ENCODE data around the gene FAM120A. TPM values are rescaled to one million over a fixed set of nuclear protein-coding genes. Genes with fewer than 3 reads are reported as not detected.

FAM120A gene
- total RNA-seq, 2 donors from 2014 or later = 76.9 to 83.6 TPM

DNA sequence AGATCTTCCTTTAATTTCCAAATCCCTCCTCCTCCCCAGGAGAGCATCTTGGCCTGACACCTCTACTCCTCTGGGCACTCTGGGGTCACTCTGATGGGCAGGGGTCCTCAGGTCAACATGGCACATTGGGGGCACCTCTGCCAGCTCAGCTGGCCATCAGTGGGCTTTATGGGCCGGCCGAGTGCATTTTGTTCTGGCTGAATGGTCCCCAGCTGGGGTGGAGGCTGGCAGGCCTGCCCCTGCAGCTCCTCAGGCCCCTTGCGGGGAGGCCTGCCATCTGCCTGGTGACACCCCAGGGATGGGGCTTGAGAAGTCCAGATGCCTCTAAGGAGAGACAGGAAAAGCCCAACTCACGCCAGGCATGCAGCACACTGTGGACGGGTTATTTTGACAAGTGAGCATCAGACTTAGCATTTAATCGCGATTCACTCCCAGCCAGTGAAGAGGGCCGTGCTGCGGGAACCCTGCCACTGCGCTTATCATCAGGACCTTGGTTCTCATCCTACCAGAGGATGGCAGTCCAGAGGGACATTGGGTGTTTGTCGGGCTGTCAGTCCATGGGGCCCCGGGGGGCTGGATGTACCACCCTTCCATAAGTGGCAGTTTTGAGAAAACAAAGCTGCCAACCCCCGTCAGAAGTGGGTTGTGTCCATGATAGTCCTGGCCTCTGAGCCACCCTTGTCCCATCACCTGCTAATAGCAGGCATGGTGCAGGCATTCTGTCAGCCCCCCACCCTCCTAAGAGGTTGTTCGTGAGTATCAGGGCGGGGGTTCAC lies 146.6 kb downstream of the FAM120A start:
- ATAC-seq (no peak), DNase-seq (no peak)
- no peaks in the 10 kb centered on the region for H3K9me3 ChIP-seq (ENCODE audit: control insufficient read depth, low read length, poor library complexity, severe bottlenecking)
- H3K27ac Mint-ChIP-seq = peak overlapping the region; percentile 90
- no peaks in the 10 kb centered on the region for H3K27me3 Mint-ChIP-seq
- no peaks in the 10 kb centered on the region for H3K36me3 Mint-ChIP-seq (ENCODE audit: low read depth)
- peak overlapping the region; percentile 80 for H3K4me3 Mint-ChIP-seq
- H3K4me1 Mint-ChIP-seq = peaks cover 52% of the 10 kb centered on the region

DNA sequence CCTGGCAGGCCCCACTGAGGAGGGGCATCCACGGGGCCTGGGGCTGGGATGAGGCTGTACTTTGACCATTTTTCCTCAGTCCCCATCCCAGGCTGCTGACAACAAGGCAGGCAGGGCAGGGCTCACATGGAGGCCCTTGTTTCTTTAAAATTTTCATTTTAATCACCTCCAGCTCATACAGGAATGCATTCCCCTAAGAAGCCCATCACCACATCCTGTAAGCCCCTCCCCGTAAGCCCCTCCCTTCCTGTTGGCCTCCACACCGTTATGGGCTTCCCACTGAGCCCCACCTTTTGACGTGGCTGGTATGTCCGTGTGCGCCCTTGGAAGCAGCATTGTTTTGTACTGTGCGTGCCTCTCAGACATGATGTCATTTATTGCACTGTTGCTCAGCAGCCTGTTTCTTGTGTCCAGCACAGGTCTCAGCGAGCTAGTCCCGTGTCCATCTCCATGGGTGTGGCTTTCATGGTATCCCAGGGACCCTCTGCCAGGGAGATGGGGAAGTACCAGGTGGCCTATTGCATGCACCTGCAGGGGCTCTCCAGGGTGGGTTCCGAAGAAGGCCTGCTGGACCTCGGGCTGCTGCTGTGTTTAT lies 147.3 kb downstream of the FAM120A start:
- Mint-ChIP-seq H3K4me3 (peak overlapping the region; percentile 80), H3K27me3 (no peaks in the 10 kb centered on the region), H3K4me1 (peaks cover 52% of the 10 kb centered on the region), H3K36me3 (ENCODE audit: low read depth) (no peaks in the 10 kb centered on the region), H3K27ac (peak overlapping the region; percentile 90)
- no peaks in the 10 kb centered on the region for H3K9me3 ChIP-seq (ENCODE audit: control insufficient read depth, low read length, poor library complexity, severe bottlenecking)
- ATAC-seq (peak; percentile 37), DNase-seq (no peak)

DNA sequence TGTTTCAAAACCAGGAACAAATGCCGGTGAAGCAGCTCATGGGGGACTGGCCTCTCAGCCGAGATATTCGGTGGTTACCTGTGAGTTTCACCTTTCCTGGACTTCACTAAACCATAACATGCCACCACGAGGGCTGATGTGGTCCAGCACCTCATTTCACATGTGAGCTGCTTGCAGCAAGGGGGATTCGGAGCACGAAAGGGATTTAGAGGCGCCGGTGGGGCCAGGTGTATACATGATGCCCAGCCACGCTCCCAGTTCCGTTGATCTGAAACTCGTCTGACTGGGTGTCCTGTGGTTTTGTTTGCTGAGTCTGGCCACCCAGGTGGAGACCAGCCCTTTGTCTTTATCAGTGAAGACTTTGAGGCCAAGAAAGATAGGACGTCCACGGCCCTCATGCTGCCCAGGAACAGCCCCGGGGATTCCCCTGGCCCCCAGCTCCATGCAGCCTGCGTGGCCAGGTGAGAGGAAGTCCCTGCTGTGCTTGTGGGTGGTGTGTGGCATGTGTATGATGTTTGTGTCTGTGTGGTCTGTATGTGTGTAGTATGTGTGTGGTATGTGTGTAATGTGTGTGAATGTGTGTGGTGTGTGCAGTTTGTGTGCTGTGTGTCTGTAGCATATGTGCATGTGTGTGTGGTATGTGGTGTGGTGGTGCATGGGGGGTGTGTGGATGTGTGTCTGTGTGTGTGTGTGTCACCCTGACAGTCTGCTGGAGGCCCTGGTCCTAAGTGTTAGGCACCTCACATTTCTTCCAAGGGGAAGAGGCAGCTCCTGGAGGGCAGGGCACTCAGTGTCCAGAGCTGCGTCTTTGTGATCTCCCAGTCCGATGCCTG lies 148.3 kb downstream of the FAM120A start:
- Mint-ChIP-seq H3K36me3 (ENCODE audit: low read depth) (no peaks in the 10 kb centered on the region), H3K27me3 (no peaks in the 10 kb centered on the region), H3K27ac (peak overlapping the region; percentile 90), H3K4me3 (peak overlapping the region; percentile 79), H3K4me1 (peaks cover 57% of the 10 kb centered on the region)
- ATAC-seq = peak; percentile 58
- DNase-seq = no peak
- H3K9me3 ChIP-seq (ENCODE audit: control insufficient read depth, low read length, poor library complexity, severe bottlenecking) = no peaks in the 10 kb centered on the region

DNA sequence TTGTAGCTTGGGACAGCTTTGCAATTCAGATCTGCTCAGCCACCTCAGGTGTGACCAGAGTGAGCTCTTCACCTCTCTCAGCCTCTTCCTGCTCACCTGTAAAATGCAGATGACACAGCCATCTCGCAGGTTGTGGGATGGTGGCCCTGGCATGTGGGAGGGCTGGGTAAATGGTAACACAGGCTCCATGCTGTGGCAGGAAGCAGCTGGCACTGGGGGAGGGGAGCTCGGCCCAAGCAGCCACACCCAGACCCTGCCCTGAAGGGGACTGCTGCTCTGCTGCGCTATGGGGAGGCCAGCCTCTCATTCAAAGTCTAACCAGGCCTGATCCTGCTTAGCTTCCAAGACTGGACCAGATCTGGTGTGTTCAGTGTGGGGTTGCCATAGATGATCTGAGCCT lies 149.0 kb downstream of the FAM120A start:
- DNase-seq (no peak), ATAC-seq (peak; percentile 32)
- H3K4me3 Mint-ChIP-seq = peak overlapping the region; percentile 79
- H3K9me3 ChIP-seq (ENCODE audit: control insufficient read depth, low read length, poor library complexity, severe bottlenecking) = no peaks in the 10 kb centered on the region
- H3K27me3 Mint-ChIP-seq = no peaks in the 10 kb centered on the region
- peaks cover 2% of the 10 kb centered on the region for H3K36me3 Mint-ChIP-seq (ENCODE audit: low read depth)
- H3K27ac Mint-ChIP-seq = peak overlapping the region; percentile 90
- H3K4me1 Mint-ChIP-seq = peaks cover 59% of the 10 kb centered on the region

DNA sequence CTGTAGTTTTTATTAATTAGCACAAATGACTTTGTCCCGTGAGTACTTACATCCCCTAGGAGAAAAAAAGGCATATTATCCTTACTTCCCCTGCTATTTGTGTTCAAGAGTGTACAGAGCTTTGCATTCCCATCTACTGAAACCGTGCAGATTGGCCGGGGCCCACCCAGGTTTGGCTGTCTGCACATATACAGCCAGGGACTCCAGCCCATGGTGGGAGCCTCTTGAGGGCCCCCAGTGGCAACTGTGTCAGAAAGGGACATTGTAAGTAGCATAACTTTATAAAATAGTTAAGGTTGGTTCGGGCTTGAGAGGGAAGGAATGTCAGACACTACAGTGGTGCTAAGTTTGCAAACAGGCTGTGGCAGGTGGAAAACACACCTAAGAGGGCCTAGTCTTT lies 149.6 kb downstream of the FAM120A start:
- peaks cover 4% of the 10 kb centered on the region for H3K36me3 Mint-ChIP-seq (ENCODE audit: low read depth)
- no peak for ATAC-seq
- DNase-seq = no peak
- no peak overlapping the region for H3K4me3 Mint-ChIP-seq
- peaks cover 56% of the 10 kb centered on the region for H3K4me1 Mint-ChIP-seq
- peak overlapping the region; percentile 90 for H3K27ac Mint-ChIP-seq
- H3K9me3 ChIP-seq (ENCODE audit: control insufficient read depth, low read length, poor library complexity, severe bottlenecking) = no peaks in the 10 kb centered on the region
- no peaks in the 10 kb centered on the region for H3K27me3 Mint-ChIP-seq

DNA sequence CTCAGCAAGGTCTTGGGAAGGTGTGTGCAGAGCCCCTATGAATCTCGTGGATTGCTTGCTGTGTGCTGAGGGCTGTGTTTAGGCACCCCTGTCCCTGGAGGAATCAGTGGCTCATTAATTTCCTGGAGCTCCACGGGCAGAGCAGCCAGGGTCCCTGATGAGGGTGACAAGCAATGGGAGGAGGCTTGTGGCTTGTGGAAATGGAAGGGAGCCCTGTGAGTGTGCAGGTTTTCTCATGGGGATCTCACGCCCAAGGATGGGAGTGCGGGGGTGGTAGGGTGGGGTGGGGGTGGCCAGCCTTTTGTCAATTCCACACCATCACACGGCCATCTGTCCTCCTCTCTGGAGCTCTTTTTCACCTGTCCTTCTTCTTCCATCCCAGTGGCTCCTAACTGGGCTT lies 150.2 kb downstream of the FAM120A start:
- Mint-ChIP-seq H3K27me3 (no peaks in the 10 kb centered on the region), H3K36me3 (ENCODE audit: low read depth) (peaks cover 4% of the 10 kb centered on the region), H3K27ac (peak overlapping the region; percentile 90), H3K4me1 (peaks cover 53% of the 10 kb centered on the region), H3K4me3 (no peak overlapping the region)
- no peak for ATAC-seq
- no peaks in the 10 kb centered on the region for H3K9me3 ChIP-seq (ENCODE audit: control insufficient read depth, low read length, poor library complexity, severe bottlenecking)
- no peak for DNase-seq

DNA sequence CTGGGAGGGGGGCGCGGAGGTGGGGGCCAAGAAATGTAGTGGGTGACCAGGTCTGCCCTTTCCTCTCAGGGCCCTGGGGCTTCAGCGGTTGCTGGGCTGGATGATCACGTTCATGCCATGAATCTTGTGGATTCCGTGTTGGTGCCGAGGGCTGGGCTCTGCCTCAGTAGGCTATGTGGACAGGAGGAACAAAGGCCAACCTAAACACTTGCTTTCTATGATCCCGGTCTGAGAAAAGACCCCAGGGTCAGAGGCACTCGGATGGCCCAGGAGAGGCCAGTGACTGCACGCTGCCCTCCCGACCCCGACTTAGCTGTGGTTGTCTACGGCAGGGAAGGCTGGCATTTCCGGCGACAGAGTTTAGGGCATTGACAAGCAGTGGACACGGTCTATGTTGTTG lies 151.5 kb downstream of the FAM120A start:
- Mint-ChIP-seq H3K27me3 (no peaks in the 10 kb centered on the region), H3K27ac (no peak overlapping the region), H3K4me3 (no peak overlapping the region), H3K36me3 (ENCODE audit: low read depth) (peaks cover 4% of the 10 kb centered on the region), H3K4me1 (peaks cover 50% of the 10 kb centered on the region)
- ATAC-seq (no peak), DNase-seq (no peak)
- H3K9me3 ChIP-seq (ENCODE audit: control insufficient read depth, low read length, poor library complexity, severe bottlenecking) = no peaks in the 10 kb centered on the region

DNA sequence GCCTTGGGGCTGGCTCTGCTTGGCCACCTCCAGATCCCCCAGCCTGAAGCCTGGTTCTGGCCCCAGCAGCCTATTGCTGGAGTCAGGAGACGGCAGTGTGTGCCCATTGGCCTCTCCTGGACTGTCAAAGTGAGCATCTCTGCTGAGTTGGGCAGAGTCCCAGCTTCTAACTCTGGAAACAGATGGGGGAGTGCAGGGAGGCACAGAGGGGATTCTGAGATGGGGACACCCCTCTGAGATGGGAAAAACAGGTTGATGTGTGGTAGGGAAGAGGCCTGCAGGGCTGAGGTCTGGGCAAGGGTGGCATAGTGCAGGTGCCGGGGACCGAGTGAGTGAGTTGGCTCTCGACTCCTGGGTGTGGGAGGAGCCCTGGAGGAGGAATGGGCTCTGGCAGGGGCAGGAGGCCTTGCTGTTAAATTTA lies 152.4 kb downstream of the FAM120A start:
- H3K4me1 Mint-ChIP-seq = peaks cover 44% of the 10 kb centered on the region
- peaks cover 4% of the 10 kb centered on the region for H3K36me3 Mint-ChIP-seq (ENCODE audit: low read depth)
- H3K27ac Mint-ChIP-seq = no peak overlapping the region

DNA sequence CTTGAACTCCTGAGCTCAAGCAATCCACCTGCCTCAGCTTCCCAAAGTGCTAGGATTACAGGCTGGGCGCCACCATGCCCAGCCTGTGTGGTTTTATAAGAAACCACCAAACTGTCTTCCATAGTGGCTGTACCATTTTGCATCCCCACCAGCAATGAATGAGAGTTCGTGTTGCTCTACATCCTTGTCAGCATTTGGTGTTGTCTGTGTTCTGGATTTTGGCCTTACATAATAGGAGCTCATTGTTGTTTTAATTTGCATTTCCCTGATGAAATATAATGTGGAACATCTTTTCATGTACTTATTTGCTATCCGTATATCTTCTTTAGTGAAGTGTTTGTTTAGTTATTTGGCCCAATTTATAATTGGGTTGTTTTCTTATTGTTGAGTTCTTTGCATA lies 154.7 kb downstream of the FAM120A start:
- Mint-ChIP-seq H3K4me3 (no peak overlapping the region), H3K36me3 (ENCODE audit: low read depth) (peaks cover 4% of the 10 kb centered on the region), H3K27ac (no peak overlapping the region), H3K4me1 (peaks cover 21% of the 10 kb centered on the region), H3K27me3 (no peaks in the 10 kb centered on the region)
- ATAC-seq = no peak
- no peaks in the 10 kb centered on the region for H3K9me3 ChIP-seq (ENCODE audit: control insufficient read depth, low read length, poor library complexity, severe bottlenecking)
- no peak for DNase-seq

More for the DNA sequence above, 152.4 kb downstream of the FAM120A start:
- no peak overlapping the region for H3K4me3 Mint-ChIP-seq
- H3K9me3 ChIP-seq (ENCODE audit: control insufficient read depth, low read length, poor library complexity, severe bottlenecking) = no peaks in the 10 kb centered on the region
- no peak for ATAC-seq
- DNase-seq = no peak
- no peaks in the 10 kb centered on the region for H3K27me3 Mint-ChIP-seq

DNA sequence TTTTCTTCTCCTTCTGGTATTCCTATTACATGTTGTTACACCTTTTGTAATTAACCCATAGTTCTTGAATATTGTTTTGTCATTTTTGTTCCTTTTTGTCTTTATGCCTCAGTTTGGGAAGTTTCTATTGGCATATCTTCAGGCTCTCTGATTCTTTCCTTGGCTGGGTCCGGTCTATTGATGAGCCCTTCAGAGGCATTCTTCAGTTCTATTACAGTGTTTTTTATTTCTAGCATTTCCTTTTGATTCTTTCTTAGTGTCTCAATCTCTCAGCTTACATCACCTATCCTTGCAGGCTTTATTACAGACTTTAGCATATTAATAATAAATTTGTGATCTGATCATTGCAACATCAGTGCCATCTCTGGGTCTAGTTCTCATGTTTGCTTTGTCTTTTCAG lies 158.7 kb downstream of the FAM120A start:
- Mint-ChIP-seq H3K4me3 (no peak overlapping the region), H3K27ac (no peak overlapping the region)
- no peak for ATAC-seq

DNA sequence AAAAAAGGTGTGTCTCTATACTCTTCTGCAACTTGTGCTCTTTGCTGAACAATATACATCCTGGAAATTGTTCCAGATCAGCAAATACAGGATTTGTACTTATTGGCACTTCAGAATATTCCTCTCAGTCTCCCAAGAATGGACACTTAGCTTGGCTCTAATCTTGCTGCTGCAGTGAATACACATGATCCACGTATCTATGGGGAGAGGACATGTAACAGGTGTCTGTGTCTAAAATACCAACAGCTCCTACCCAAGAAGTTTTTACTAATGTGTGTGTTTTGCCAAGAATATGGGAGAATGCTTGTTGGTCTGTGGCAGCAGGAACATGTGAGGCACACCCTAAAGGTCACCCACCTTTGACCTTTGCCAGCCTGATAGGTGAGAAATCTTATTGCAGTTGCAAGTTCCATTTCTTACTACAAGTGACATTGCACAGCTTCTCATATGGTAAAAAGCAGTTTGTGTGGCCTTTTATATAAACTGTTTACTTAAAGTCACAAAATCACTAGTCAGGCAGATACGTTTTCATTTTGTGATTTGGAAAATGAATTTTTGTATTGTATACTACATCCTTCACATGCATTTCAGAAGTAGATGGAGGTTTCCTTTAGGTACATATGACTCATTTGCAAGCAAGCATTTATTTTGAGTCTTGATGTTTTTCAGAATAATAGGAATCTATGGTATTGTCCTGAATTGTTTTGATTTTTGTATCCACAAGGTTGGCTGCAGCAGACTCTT lies 160.7 kb downstream of the FAM120A start:
- no peaks in the 10 kb centered on the region for H3K9me3 ChIP-seq (ENCODE audit: control insufficient read depth, low read length, poor library complexity, severe bottlenecking)
- H3K4me1 Mint-ChIP-seq = peaks cover 2% of the 10 kb centered on the region
- ATAC-seq (no peak), DNase-seq (no peak)
- H3K27me3 Mint-ChIP-seq = no peaks in the 10 kb centered on the region
- no peaks in the 10 kb centered on the region for H3K36me3 Mint-ChIP-seq (ENCODE audit: low read depth)
- no peak overlapping the region for H3K27ac Mint-ChIP-seq
- no peak overlapping the region for H3K4me3 Mint-ChIP-seq

More for the DNA sequence above, 158.7 kb downstream of the FAM120A start:
- no peaks in the 10 kb centered on the region for H3K27me3 Mint-ChIP-seq
- no peaks in the 10 kb centered on the region for H3K9me3 ChIP-seq (ENCODE audit: control insufficient read depth, low read length, poor library complexity, severe bottlenecking)
- peaks cover 4% of the 10 kb centered on the region for H3K4me1 Mint-ChIP-seq
- no peak for DNase-seq
- peaks cover 4% of the 10 kb centered on the region for H3K36me3 Mint-ChIP-seq (ENCODE audit: low read depth)

DNA sequence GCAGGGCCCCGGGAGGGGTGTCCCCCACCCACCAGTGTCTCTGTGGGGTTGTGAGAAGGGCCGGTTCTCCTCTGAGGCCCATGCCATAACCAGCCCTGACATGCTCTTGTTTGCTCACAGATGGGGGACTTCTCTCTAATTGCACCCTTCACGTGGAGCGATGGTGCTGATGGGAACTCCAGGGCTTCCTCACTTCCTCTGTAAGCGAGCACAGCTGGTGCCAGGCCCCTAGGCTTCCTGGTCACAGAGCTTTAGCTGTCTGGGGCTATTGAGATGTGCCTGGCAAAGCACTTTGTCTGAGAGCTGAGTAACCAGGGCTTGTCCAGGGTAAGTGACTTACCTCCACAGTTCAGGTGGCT lies 161.3 kb downstream of the FAM120A start:
- DNase-seq (no peak), ATAC-seq (no peak)
- Mint-ChIP-seq H3K4me3 (no peak overlapping the region), H3K36me3 (ENCODE audit: low read depth) (no peaks in the 10 kb centered on the region), H3K27me3 (no peaks in the 10 kb centered on the region), H3K27ac (no peak overlapping the region), H3K4me1 (peaks cover 2% of the 10 kb centered on the region)
- H3K9me3 ChIP-seq (ENCODE audit: control insufficient read depth, low read length, poor library complexity, severe bottlenecking) = no peaks in the 10 kb centered on the region

DNA sequence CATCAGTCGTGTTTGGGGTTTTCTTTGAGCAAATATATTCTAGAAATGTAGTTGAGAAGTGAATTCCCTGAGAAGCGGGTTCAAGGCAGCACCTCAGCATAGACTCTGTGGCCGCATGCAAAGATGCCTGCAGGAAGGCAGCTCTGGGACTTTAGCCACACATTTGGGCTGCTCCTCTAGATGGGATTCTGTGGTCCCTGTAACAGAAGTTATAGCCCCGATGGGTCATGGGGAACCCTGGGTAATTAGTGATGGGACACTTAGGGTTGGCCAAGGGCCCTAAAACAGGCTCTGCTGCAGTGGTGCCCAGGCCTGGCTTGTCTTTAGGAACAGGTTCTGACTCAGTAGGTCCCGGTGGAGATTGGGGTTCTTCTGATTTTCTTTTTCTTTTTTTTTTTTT lies 161.7 kb downstream of the FAM120A start:
- no peak for ATAC-seq
- Mint-ChIP-seq H3K27me3 (no peaks in the 10 kb centered on the region), H3K36me3 (ENCODE audit: low read depth) (no peaks in the 10 kb centered on the region)

More for the DNA sequence above, 161.7 kb downstream of the FAM120A start:
- Mint-ChIP-seq H3K4me1 (peaks cover 2% of the 10 kb centered on the region), H3K27ac (no peak overlapping the region), H3K4me3 (no peak overlapping the region)
- DNase-seq = no peak
- H3K9me3 ChIP-seq (ENCODE audit: control insufficient read depth, low read length, poor library complexity, severe bottlenecking) = no peaks in the 10 kb centered on the region
